ENCODE results near the gene MAS1L. TPM values are rescaled to one million over a fixed set of nuclear protein-coding genes. Genes with fewer than 3 reads are reported as not detected.

The MAS1L gene
- total RNA-seq, 1 experiment from 2014 or later, result not detected

GRCh38 chr6:29477923-29478450 is 9.8 kb downstream of the MAS1L start:
- no peak overlapping the region for H3T11ph ChIP-seq (ENCODE audit: low read length)
- no peak overlapping the region for H3K4me2 ChIP-seq (ENCODE audit: insufficient read depth, insufficient read length, low read length)
- no peaks in the 10 kb centered on the region for H3K23me2 ChIP-seq (ENCODE audit: insufficient read length, low read depth, low read length, poor library complexity, severe bottlenecking)
- H3K23ac ChIP-seq (ENCODE audit: insufficient read length, low read depth, low read length), result no peak overlapping the region
- H3K27ac ChIP-seq (ENCODE audit: insufficient read length, low read depth, low read length), result no peak overlapping the region
- H4K8ac ChIP-seq (replicated peaks; ENCODE audit: insufficient read length, low read depth, low read length), result no peak overlapping the region
- Mint-ChIP-seq H3K9me3 (peaks cover 3% of the 10 kb centered on the region in 2 experiments; a peak in 3 of 5 replicates), H3K27ac (no peak overlapping the region), H3K36me3 (ENCODE audit: insufficient read depth in 1 of 3, low read depth in 3 of 3) (peaks cover 0 to 2% (median 0%) of the 10 kb centered on the region in 3 experiments; a peak in 1 of 7 replicates), H3K4me1 (0 out of 4 replicates have a peak, but pooled peaks cover 0 to 2% of the 10 kb centered on the region in 2 experiments), H3K4me3 (no peak overlapping the region), H3K27me3 (ENCODE audit: low read depth) (peaks cover 2% of the 10 kb centered on the region)
- TF ChIP-seq CTCF (conservative IDR thresholded peaks at IDR 0.05), result no peak
- H4K91ac ChIP-seq (ENCODE audit: insufficient read length, low read depth, low read length), result no peak overlapping the region
- H4K20me1 ChIP-seq (ENCODE audit: control insufficient read depth, insufficient read depth, insufficient read length), result no peaks in the 10 kb centered on the region
- whole genome bisulfite sequencing (ENCODE audit: extremely low coverage, insufficient read length, low lambda C conversion rate), result no CpG with 5 or more reads among the region's 5 CpGs
- H4K5ac ChIP-seq (ENCODE audit: insufficient read length, low read depth, low read length), result no peak overlapping the region
- H3K56ac ChIP-seq (ENCODE audit: insufficient read length, low read depth, low read length), result no peak overlapping the region
- H3K9me3 ChIP-seq (ENCODE audit: control insufficient read depth, low read depth, low read length), result no peaks in the 10 kb centered on the region
- no peak overlapping the region for H2BK20ac ChIP-seq (ENCODE audit: low read depth, low read length, poor library complexity, severe bottlenecking)
- H2BK15ac ChIP-seq (ENCODE audit: low read depth, low read length), result no peak overlapping the region
- H3K9ac ChIP-seq (ENCODE audit: extremely low read depth, insufficient read length, low read length), result no peak overlapping the region
- no peaks in the 10 kb centered on the region for H3K27me3 ChIP-seq (ENCODE audit: insufficient read depth, low read length)
- H3K79me2 ChIP-seq (ENCODE audit: insufficient read depth, low read length), result no peaks in the 10 kb centered on the region
- DNase-seq, result no peak
- no peaks in the 10 kb centered on the region for H3K79me1 ChIP-seq (ENCODE audit: insufficient read depth, low read depth, low read length, poor library complexity, severe bottlenecking)
- no peak overlapping the region for H2AK5ac ChIP-seq (ENCODE audit: insufficient read length, low read length)
- no peak overlapping the region for H2AFZ ChIP-seq (ENCODE audit: low read length)
- no peak overlapping the region for H2BK120ac ChIP-seq (ENCODE audit: low read depth, low read length, poor library complexity, severe bottlenecking)
- no peak overlapping the region for H2BK5ac ChIP-seq (ENCODE audit: insufficient read length, low read length)
- H3K4ac ChIP-seq (ENCODE audit: low read depth, low read length), result no peak overlapping the region
- H2BK12ac ChIP-seq (ENCODE audit: insufficient read length, low read depth, low read length), result no peak overlapping the region
- H3K14ac ChIP-seq (ENCODE audit: insufficient read depth, low read length), result no peak overlapping the region
- no peak overlapping the region for H3K18ac ChIP-seq (ENCODE audit: insufficient read length, low read depth, low read length)
- H3K4me1 ChIP-seq (ENCODE audit: insufficient read depth, low read length), result no peaks in the 10 kb centered on the region
